GM23248 (cell line): ENCODE results near the gene SRGAP2B.
"Not testable (repeated sequence)": the region's sequence is repeated elsewhere in the genome, so short reads cannot be mapped to it uniquely, and the experiment has no call there.

ENCODE experiments used
- EZH2 ChIP-seq: fragments of 200-600 bp; sonication (generic); IDR thresholded peaks from 2 replicates; pipeline ENCODE4 v1.6.1; 2018; ENCODE audit warnings: antibody characterized with exemption, mild to moderate bottlenecking; ENCODE audit not compliant: insufficient read depth, poor library complexity, severe bottlenecking
- EZH2phosphoT487 ChIP-seq: fragments of 200-600 bp; sonication (generic); IDR thresholded peaks from 2 replicates; pipeline ENCODE4 v1.6.1; 2018; ENCODE audit warnings: antibody characterized with exemption, moderate library complexity, mild to moderate bottlenecking, low read depth; ENCODE audit not compliant: insufficient read depth

DNA sequence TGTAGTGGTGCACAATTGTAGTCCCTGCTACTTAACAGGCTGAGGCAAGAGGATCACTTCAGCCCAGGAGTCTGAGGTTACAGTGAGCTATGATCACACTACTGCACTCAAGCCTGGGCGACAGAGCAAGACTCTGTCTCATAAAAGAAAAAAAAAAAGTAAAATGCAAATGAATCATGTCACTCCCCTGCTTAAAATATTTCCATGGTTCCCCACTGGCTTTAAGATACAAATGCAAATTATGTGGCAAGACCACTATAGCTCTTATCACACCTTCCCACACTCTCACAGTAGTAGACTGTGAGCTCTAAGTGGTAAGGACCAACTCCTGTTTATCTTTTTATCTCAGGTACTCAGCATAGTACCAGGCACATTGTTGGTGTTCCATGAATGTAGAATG lies 53.6 kb downstream of the SRGAP2B start:
- not testable (repeated sequence) for TF ChIP-seq EZH2phosphoT487, EZH2
